ENCODE measurements around the gene EXTL1.

Gene EXTL1

DNA sequence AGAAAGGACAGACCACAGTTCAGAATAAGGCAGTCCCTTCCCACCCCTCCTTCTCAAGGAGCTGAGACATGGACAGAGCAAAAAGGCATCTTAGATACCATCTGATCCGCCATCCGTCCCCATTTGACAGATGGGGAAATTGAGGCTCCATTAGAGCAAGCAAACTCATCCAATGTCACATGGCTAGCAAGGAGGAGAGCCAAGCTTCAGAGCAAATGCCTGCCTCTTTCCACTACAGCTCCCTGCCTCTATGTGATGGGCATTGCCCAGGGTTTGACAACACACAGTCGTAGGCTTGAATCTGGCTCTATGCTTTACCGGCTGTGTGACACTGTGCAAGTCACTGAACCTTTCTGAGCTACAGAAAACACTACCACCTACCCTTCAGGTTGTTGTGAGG is 20.4 kb downstream of the EXTL1 start:
- no peak for DNase-seq (ENCODE audit: low spot score)
- no peak for FAIRE-seq

DNA sequence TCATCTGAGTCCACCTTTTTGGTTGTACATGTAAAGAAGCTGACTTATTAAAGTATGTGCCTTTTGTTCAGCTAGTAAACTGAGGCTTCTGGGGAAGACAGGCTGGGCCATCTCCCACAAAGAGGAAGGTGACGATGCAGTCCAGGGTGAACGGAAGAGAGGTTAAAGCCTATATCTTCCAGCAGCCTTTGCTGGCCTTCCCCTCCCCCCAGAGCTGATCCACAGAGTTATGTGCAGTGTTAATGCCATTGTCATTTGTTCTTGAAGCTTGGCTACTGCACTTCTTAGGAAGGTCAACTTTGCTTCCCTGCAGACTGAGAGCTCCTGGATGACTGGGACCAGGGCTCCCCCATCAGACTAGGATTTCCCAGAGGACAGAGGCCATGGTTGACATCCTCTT is 22.2 kb downstream of the EXTL1 start:
- FAIRE-seq (no peak), DNase-seq (ENCODE audit: low spot score) (no peak)

DNA sequence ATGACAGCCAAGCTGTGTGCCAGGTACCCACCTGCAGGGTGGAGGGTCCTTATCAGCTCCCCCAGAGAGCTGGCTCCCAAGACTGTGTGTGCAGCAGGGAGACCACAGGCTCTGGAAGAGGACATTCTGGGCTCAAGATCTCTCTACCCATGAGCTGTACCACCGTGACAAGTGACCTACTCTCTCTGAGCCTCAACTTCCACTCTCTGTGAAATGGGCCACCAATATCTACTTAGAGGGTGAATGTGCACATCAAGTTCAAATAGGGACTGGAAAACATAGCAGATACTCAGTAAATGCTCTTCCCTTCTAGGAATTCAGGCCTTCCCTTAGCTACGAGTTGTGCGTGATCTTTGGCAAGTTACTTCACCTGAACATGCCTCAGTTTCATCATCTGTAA is 22.8 kb downstream of the EXTL1 start:
- DNase-seq (ENCODE audit: low spot score) (no peak), FAIRE-seq (no peak)

DNA sequence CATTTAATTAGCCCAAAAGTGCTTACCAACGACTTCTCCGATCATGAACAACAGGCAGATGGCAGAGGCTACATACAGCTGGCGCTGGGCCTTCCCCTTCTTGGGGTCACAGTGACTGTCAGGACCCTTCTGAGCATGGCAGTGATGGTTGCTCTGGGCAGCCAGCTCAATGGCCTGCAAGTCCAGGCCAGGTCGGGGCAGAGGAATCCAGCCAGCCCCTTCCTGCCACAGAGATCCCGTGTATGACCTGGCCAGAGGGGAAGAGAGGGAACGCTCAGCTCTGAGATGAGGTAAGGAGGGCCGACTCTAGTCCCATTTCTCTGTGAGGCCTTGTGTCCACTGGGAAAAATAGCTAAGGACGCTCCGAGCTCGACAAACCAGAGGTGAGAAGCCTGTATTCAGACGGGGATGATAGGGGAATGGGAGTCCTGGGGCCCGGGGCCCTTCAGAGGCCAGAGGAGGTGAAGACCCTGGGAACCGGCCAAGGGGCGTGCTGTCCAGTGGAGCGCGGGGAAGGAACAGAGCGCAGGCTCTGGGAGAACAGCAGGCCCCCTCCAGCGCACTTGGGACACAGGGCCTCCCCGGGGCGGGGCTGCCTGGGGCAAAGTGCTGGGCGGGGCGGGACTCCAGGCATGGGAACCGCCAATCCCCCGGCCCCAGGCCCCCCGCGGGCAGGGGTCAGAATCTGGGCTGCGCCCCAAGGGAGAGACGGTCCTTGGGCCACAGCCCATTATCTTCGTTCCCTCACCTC is 23.6 kb downstream of the EXTL1 start:
- DNase-seq (ENCODE audit: low spot score) (no peak), FAIRE-seq (no peak)

DNA sequence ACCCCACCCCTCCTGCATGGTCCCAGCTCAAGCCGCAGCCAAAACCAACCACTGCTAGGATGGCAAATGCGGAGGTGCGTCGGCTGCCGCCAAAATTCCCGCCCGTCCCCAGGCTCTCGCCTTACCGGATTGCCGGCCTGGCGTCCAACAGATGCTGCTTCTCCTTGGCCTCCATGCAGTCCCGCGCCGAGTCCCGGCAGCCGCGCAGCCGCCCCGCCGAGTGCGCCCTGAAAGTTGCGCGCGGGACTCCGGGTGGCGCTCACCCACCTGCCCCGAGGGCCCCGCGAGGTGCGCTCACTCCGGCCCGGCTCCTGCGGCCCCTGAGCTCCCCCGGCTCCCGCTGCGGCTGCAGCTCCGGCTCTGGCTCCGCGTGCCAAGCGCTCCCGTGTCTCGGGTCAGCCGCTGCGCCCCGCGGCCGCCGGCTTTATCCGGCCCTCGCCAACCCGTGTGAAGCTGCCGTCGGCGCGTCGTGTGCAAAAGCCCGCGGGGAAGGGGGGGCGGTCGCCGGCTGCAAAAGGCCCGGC is 24.2 kb downstream of the EXTL1 start, which contains the start of gene SLC30A2:
SLC30A2 (minus strand) TSS at position 397 of the 524 bp plus-strand sequence; CDS start at position 175, 222 bp downstream.
- FAIRE-seq: no peak
- DNase-seq (ENCODE audit: low spot score): no peak

DNA sequence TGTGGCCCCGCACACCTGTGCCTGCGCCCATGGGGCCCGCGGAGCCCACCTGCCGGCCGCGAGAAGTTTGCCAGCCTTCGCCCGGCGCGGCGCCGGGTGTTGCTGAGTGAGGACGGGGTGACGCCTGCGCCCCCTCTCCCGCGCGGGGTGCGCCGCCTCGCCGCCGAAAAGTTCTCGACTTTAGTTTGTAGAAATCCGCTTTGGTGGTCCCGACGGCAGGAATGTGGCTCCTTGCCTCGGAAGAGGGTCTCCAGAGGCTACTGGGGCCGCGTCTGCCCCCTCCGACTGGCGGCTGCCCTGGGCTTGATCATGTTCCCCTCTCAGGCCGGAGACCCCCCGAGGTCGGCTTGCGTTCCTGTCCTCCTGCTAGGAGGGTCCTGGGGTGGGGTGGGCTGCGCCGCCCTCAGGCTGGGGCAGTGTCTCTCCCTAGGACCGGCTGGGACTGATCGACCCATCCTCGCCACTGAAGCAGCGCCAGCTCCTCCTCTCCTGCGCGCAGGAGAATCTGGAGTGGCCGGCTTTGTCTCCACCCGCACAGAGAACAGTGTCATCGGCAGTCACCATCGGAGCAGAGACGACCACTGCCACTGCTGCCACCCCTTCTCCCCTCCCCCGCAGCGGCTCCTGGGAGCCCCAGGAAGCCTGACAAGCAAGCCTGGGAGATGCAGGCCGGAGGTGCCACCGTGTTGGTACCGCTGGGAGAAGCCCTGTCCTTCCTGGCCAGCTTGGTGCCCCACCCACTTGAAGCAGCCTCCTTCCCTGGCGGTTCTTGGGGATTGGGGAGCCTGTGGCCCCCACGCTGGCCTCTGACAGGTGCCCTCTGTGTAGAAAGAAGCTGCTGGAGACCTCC is 24.9 kb downstream of the EXTL1 start:
- FAIRE-seq (no peak), DNase-seq (ENCODE audit: low spot score) (no peak)

DNA sequence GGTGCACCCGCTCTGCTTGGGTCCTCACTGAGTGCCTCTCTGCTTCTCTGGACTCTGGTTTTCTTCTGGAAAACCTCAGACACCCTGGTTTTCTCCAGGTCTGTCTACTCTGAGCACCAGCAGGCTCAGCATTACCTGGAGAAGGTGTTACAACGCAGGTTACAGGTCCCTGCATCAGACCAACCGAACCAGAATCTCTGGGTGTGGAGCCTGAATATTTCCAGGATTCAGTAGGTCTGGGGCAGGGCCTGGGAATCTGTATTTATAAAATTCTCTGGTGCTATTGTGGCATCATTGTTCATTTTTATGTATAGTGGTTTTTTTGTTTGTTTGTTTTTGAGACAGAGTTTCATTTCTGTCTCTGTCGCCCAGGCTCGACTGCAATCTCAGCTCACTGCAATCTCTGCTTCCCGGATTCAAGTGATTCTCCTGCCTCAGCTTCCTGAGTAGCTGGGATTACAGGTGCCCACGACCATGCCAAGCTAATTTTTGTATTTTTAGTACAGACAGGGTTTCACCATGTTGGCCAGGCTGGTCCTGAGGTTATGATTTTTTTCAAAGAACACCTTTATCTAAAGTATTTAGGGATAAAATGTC is 25.8 kb downstream of the EXTL1 start:
- DNase-seq (ENCODE audit: low spot score) (no peak), FAIRE-seq (no peak)

DNA sequence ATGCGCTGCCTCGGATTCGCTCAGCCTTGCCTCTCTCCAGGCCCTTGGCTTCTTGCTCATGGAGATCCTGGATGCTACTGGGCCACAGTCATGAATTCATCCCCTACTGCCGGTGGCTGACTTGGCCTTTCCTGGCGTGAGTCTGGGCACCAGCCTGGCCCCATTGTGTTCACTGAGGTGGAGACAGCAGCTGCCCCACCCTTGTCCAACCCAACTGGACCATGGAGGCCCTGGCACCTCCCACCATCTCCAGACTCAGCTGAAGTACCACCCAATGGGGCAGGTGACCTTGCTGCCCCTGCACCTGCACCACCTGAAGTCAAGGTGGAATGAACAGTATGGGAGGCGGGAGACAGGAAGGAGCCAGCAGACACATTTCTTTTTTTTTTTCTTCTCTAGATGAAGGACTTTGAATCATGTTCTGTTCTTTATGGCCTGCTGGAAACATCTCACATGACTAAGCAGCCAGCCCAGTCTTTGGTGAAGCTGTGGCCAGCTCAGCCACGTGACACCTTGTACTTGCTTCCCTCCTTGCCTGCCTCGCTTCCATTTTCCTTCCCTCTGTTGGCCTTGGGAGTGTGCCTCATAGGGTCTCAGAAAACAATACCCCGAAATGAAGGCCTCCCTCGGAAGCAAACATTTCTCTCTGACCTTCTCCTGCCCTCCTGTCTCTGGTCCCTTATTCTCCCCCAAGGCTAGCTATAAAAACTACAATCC is 28.1 kb downstream of the EXTL1 start:
- peak; percentile 7 for DNase-seq (ENCODE audit: low spot score)
- no peak for FAIRE-seq

DNA sequence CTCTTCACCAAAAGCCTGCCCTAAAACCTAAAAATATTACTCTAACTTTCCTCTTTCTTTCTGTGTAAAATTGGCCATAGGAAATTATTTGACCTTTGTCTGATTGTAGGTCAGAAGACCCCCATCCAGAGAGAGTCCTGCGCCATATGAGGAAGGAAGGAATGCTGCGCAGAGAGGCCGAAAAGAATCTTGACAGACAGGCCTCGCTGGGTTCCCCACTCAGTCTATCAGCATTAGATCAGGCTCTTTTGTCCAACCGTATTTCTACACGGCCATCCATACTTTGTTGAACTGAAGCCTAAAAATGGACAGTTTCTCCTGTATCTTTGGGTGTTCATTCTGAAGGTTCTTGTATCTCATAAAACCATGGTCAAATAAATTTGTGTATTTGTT is 28.7 kb downstream of the EXTL1 start:
- FAIRE-seq: no peak

DNA sequence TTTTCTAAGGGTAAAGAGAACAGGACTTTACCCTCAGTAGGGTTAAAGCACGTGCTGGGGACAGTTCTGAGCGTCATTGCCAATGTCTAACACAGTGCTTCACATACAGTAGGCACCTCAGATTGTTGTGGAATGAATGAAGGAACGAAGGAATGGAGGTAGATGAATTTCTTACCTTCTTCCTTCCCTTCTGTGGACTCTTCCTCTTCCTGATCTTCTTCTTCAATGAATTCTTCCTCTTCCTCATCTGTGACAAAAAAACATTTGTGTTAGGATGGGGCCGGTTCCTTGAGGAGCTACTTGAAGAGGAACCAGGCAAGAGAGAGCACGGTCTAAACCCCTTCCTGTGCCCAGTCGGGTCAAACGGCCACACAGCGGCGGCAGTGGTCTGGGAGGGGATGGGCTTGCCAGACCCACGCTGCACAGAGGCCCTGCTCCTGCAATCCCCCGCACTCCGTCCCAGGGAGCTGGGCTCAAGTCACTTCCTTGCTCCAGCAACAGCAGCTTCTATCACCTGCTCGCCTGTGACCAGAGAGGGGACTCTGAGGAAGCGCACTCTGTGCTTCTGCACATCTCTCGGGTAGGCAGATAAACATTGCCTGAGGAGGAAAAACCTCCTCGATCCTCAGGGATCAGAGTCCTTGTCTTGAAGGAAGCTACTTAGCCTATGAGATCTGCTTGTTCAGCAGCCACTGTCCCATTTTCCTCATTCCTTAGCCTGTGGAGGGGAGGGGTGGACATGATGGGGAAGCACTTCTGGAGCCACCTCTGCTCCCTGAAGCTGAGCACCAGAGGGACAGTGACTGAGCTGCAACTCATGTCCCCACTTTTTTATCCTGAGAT is 32.4 kb downstream of the EXTL1 start:
- DNase-seq (ENCODE audit: low spot score): no peak
- FAIRE-seq: no peak

More for the DNA sequence above, 28.7 kb downstream of the EXTL1 start:
- DNase-seq (ENCODE audit: low spot score): no peak

DNA sequence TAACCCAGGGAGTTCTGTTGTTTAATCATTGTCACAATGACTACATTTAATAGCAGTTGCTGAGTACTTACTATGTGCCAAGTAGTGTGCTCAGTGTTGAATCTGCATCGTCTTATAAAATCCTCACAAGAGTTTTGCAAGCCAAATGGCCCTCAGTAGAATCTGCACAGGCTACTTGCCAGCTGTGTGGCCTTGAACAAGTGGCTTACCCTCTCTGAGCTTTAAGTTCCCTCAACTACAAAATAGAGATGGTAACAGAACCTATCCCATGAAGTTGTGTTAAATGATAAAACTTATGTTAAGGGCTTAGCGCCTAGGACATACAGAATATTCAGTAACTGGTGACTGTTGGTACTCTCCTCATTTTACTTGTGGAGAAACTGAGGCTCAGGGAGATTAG is 33.5 kb downstream of the EXTL1 start:
- DNase-seq (ENCODE audit: low spot score): no peak
- FAIRE-seq: no peak

DNA sequence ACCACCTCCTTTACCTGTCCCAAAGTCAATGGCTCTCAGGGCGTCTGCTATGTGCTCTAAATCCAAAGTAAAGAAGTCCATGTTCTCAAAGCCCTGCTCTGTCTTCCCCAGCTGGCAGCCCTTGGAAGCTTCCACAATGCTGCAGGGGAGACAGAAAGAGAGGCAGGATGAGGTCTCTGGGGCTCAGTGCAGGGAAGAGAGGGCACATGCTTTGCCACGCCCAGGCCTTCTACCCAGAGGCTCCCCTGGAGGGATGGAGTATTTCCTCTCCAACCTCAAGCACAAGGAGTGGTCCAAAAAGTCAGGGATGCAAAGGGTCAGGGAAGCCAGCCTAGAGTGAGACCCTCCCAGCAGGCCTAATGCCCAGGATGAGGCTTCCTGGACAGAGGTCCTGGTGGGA is 35.6 kb downstream of the EXTL1 start:
- DNase-seq (ENCODE audit: low spot score): no peak
- FAIRE-seq: no peak

DNA sequence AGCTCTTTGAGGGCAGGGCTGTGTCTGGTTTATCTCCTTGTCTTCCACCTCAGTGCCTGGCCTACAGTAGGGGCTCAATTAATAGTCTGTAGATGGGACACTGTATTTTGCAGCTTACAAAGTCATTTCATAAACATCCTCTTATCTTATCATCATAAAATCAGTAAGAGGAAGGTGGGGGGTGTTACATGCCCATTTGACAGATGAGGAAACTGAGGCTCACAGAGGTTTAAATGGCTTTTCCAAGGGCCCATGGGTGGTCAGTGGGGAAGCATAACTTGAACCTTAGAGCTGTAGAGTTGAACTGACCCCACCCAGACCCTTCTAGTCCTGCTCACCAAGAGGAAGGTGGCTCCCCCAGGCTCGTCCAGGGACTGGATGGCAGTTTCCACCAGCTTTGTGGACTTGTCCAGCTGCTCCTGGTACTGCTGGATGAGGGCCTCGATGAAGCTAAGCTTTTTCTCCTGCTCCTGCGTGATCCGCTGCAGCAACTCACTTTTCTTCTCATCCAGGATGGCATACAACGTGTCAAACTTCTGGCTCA is 36.5 kb downstream of the EXTL1 start:
- no peak for FAIRE-seq
- no peak for DNase-seq (ENCODE audit: low spot score)

DNA sequence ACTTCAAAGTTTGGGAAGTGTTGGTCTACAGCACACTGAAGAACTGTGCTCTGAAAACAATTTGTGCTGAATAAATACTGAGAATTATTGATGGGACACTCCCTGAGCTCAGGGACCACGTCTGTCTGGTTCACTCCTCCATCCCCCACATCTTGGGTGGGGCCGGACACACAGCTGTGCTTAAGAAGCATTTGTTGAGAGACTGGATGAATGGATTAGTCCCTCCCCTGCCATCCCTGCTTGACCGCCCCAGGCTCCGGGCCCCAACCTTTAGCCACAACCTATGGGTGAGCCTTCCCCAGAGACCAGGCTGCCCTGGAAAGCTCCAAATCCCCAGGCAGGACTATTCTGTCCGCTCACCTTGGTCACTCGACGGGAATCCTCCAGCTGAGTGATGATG is 38.3 kb downstream of the EXTL1 start:
- no peak for DNase-seq (ENCODE audit: low spot score)
- no peak for FAIRE-seq

DNA sequence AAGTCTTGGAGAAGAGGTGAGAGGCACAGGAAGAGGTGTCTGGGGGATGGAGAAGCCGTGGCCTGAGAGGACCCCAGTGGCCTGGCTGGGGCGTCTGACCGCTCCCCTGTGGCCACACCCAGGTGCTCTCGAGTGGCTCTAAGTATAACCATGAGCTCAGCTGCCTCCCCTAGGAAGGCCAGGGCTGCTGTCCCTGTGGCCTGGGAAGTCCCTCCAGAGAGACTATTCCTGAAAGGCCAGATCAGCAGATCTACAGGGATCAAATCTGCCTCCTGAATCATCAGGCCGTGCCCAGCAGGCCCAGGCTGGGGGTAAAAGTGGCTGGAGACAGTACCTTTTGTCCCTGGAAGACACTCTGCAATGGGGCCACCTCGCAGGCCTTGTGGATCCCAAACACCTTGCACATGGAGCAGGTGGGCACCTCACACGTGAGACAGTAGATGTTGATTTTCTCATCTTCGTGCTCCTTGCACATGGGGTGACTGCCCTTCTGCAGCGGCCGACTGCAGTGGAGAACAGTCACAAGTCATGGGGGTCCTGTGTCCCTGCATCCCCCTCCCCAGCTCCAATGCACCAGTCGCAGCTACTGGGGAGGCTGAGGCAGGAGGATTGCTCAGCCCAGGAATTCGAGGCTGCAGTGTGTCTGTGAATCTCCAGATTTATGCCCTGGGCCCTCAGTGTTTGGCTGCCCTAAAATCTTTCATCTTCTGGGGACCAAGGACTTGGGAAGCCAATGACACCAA is 39.4 kb downstream of the EXTL1 start:
- DNase-seq (ENCODE audit: low spot score): no peak
- no peak for FAIRE-seq

DNA sequence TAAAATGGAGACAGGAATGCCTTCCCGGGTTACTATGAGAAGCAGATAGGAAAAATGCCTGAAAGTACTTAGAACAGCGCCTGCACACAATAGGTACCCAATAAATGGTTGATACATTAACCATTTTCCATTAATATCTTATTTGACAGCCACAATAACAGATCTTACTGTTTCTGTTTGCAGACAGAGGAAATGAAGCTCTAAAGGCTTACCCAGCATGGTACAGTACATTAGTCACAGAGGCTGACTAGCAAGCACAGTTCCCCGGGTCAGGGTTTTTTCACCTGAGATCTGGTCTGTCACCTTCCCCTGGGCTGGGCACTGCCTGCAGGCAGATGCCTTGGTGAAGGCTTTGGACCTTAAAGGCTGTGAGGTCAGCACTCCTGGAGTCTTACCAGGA is 43.0 kb downstream of the EXTL1 start:
- FAIRE-seq (peak; percentile 49), DNase-seq (ENCODE audit: low spot score) (peak; percentile 28)

DNA sequence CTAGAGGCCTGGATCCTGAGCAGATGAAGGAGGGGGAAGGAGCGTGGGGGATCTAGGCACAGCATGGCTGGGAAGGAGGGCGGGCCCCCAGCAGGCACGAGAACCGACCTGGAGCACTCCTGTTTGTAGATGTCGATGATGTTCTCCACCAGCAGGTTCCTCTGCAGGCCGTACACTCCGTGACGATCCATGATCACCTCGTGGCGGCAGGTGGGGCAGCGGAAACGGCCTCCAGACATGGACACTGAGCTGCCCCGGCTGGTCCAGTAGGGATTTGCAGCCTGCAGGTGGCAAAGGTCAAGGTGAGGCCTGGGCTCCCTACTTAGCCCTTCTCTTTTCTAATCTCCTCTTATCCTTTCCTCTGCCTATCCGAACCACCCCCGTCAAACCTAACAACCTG is 44.6 kb downstream of the EXTL1 start:
- FAIRE-seq: no peak
- no peak for DNase-seq (ENCODE audit: low spot score)

DNA sequence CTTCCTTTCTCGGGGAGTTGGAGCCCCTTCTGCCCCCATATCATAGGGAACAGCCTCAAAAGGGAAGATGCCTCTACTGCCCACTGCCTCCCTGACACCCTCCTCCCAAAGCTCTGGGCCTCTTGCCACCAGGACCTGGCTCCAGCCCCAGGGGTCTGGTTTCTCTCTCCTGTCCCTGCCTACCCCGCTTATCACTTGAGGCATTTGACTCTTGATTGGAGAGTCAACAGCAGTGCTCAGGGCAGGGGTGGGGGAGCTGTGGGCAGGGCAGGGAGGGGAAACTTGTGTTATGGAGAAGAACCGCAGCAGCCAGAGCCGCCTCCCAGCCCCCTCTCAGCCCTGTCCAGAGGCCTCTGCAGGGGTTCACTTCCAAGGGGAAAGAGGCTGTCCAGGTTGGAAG is 45.3 kb downstream of the EXTL1 start:
- DNase-seq (ENCODE audit: low spot score) (no peak), FAIRE-seq (no peak)

DNA sequence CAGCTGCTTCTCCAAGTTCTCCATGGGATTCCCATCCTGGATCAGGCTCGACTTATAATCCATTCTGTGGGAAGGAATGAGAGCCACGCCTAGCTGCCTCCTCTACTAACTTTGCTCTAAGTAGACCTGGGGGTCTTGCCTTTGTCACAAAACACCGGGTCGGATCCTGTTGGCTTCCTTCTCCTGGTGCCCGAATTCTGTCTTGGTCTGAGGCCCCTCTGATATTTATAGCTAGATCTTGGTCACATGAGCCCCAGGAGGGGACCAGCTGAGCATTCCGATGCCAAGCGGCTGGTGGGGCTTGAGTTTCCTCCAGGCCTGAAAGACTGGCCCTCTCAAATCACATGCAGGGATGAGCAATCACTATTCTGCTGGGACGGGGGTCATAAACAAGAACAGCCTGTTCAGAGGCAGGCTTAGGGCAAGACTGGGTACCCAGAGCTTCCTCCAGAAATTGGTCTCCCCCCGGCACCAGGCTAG is 45.9 kb downstream of the EXTL1 start, which contains the start of gene TRIM63:
TRIM63 (minus strand) TSS at position 199 of the 480 bp plus-strand sequence; CDS start at position 63, 136 bp downstream.
- DNase-seq (ENCODE audit: low spot score): no peak
- FAIRE-seq: no peak
